ES-I3 (cell line): ENCODE measurements around the gene SLIT1.

ENCODE experiments used
- H3K36me3 ChIP-seq: 2 replicates; pipeline ENCODE4 v1.6.1; 2013; ENCODE audit warnings: mild to moderate bottlenecking, low read length, control low read depth, moderate library complexity; ENCODE audit not compliant: insufficient read depth
- H3K4me1 ChIP-seq: 2 replicates; pipeline ENCODE4 v1.6.1; 2013; ENCODE audit warnings: mild to moderate bottlenecking, control low read depth, low read length; ENCODE audit not compliant: insufficient read depth
- H3K9ac ChIP-seq: 2 replicates; pipeline ENCODE4 v1.6.1; 2013; ENCODE audit warnings: low read depth, mild to moderate bottlenecking, low read length, moderate library complexity
- H3K9me3 ChIP-seq: 2 replicates; pipeline ENCODE4 v1.6.1; 2013; ENCODE audit warnings: mild to moderate bottlenecking, low read length, moderate library complexity; ENCODE audit not compliant: control insufficient read depth, insufficient read depth

The SLIT1 gene

DNA sequence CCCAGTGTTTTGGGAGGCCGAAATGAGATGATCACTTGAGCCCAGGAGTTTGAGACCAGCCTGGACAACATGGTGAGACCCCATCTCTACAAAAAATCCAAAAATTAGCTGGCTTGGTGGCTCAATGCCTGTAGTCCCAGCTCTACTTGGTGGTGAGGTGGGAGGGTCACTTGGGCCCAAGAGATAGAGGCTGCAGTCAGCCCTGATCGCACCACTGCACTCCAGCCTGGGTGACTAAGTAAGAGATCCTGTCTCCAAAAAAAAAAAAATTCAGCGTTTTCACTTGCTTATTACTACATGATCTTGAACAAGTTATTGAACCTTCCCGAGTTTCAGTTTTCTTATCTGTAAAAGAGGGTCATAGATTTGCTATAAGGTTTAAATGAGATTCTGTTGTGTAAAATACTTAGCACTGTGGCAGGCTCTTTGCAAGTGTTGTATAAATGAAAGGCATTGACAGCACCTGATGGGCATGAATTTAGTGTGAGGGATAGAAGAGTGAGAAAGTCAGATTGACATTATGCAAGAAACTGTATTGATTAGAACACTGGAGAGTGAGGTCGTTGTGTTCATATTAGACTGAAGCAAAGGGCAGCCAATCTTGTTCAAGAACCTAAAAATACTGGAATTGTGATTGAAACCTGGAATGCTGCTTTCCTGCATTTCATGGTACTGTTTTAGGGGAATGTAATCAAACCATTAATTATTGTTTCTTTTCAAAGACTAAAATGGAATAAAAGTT is 216.9 kb downstream of the SLIT1 start:
- no peaks in the 10 kb centered on the region for H3K9me3 ChIP-seq
- H3K36me3 ChIP-seq = no peaks in the 10 kb centered on the region
- H3K4me1 ChIP-seq = no peaks in the 10 kb centered on the region
- no peak overlapping the region for H3K9ac ChIP-seq

DNA sequence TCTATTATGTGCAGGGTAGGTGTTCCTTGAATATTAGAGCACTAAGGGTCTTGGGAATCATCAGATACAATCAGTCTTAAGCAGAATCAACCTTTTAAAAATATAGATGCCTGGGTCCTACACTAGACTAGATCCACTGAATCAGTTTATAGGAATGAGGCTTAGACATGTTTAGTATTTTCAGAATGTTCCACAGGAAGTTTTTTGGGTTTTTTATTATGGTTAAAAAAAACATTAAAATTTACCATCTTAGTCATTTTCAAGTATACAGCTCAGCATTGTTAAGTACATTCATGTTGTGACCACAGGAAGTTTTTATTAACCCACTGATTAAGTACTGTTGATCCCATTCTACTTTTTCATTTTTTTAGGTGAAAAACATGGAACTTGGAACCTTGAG is 217.9 kb downstream of the SLIT1 start:
- Histone ChIP-seq H3K4me1 (no peaks in the 10 kb centered on the region), H3K9me3 (no peaks in the 10 kb centered on the region)

DNA sequence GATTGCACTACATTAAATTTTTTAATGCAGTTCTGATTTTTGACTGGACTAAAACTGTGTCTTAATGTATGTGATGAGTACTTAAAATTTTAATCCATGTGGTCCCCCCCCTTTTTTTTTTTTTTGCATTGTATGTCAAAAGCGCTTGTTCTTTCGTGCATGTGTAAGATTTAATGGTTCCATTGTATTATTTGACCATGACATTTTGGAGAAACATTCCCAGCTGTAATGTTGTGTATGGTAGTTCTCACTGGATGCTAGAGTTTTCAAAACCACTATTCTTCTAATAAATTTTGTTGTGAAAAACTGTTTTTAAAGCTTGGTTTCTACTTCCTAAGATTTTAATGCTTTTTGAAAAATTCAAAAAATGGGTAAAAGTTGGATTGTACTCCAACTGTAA is 221.6 kb downstream of the SLIT1 start:
- H3K36me3 ChIP-seq = no peaks in the 10 kb centered on the region
- H3K9me3 ChIP-seq = no peaks in the 10 kb centered on the region
- no peak overlapping the region for H3K9ac ChIP-seq

More for the DNA sequence above, 217.9 kb downstream of the SLIT1 start:
- Histone ChIP-seq H3K36me3 (no peaks in the 10 kb centered on the region), H3K9ac (no peak overlapping the region)

DNA sequence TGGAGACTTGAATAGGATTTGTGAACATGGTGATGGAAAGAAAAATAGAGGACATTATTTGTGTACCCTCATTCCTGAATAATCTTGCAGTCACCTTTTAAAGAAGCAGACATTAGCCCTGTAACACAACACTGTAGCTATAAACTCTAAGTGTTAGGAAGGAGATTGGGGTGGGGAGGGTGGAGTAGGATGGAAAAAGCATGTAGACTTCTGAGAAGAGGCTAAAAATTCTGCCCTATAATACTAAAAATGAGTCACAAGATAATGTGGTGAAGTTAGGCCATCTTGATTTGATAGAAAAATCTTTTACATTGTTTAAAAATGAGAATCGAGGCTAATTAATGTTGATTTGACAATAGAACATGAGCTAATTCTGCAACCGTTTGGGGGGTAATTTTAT is 224.9 kb downstream of the SLIT1 start:
- H3K9ac ChIP-seq = no peak overlapping the region

More for the DNA sequence above, 221.6 kb downstream of the SLIT1 start:
- H3K4me1 ChIP-seq = no peaks in the 10 kb centered on the region

DNA sequence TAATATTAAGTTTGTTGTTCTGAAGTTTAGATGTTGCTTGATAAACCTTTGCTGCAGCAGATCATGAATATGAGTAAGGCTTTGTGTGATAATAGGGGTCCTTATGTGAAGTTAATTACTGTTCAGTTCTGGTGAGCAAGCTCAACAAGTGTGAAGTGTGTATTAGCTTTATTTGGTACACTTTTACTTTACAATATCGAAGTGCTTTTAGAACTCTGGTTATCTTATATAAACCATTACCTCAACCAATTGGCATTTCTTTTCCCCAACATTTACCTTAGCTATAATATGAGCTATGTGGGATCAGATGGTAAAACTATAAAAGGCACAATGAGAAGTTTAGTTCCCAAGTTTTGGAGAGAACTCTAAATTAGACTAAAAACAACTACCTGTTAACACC is 226.0 kb downstream of the SLIT1 start:
- Histone ChIP-seq H3K9me3 (no peaks in the 10 kb centered on the region), H3K4me1 (no peaks in the 10 kb centered on the region), H3K9ac (no peak overlapping the region), H3K36me3 (peaks cover 6% of the 10 kb centered on the region; the same call in 1 of the 2 replicates)

More for the DNA sequence above, 224.9 kb downstream of the SLIT1 start:
- Histone ChIP-seq H3K4me1 (no peaks in the 10 kb centered on the region), H3K36me3 (peaks cover 3% of the 10 kb centered on the region; the same call in 1 of the 2 replicates), H3K9me3 (no peaks in the 10 kb centered on the region)

DNA sequence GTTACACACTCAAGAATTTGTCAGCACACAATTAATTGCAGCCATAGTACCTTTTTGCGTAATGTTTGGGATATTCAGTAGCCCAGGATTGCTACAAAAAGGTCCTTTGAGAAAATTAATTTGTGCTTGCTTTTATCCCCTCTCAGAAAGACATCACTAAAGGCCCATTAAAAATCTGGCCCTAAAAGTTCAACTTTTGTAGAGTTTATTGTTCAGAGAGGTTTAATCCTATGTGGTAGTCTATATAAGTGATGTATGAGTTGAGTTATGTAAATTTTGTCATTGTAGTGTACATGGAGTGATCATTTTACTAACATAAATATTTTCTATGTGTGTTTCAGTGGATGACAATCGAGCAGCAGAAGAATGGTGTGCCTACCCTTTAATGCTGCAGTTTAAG is 227.7 kb downstream of the SLIT1 start:
- Histone ChIP-seq H3K9ac (no peak overlapping the region), H3K36me3 (peaks cover 6% of the 10 kb centered on the region; the same call in 1 of the 2 replicates), H3K4me1 (no peaks in the 10 kb centered on the region), H3K9me3 (no peaks in the 10 kb centered on the region)

DNA sequence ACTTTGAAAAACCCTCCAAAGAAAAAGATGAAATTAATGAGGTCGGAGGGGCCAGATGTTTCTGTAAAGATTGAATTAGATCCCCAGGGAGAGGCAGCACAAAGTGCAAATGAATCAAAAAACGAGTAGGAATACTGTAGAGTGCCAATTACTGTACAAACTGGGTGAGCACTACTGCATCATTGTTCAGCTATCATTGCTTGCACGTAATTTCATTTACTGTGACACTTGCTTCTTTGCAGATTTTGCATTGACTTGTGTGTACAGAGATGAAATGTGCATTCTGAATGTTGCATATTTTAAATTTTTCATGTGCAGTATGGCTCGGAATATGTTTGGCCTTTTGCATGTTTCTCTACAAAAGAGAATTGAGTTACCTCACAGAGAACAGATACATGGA is 230.0 kb downstream of the SLIT1 start:
- no peaks in the 10 kb centered on the region for H3K9me3 ChIP-seq
- H3K4me1 ChIP-seq = no peaks in the 10 kb centered on the region
- H3K9ac ChIP-seq = no peak overlapping the region
- peaks cover 6% of the 10 kb centered on the region; the same call in 1 of the 2 replicates for H3K36me3 ChIP-seq

DNA sequence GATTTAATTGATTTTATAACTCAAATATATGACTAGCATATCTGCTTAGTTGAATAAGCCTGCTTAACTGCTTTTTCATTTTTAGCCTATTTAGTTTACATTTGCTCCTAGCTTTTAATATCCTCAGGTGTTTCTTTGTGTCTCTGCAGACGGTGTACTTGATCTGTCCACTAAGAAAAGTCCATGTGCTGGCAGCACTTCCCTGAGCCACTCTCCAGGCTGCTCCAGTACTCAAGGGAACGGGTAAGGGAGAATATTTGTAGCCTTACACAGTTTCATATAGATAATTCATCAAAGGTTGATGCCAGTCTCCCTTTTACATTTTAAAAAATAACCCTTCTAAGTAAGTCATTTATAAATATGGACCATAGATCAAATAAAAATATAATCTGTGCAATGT is 233.8 kb downstream of the SLIT1 start:
- Histone ChIP-seq H3K36me3 (peaks cover 6% of the 10 kb centered on the region; the same call in 1 of the 2 replicates), H3K4me1 (no peaks in the 10 kb centered on the region), H3K9ac (no peak overlapping the region), H3K9me3 (no peaks in the 10 kb centered on the region)

DNA sequence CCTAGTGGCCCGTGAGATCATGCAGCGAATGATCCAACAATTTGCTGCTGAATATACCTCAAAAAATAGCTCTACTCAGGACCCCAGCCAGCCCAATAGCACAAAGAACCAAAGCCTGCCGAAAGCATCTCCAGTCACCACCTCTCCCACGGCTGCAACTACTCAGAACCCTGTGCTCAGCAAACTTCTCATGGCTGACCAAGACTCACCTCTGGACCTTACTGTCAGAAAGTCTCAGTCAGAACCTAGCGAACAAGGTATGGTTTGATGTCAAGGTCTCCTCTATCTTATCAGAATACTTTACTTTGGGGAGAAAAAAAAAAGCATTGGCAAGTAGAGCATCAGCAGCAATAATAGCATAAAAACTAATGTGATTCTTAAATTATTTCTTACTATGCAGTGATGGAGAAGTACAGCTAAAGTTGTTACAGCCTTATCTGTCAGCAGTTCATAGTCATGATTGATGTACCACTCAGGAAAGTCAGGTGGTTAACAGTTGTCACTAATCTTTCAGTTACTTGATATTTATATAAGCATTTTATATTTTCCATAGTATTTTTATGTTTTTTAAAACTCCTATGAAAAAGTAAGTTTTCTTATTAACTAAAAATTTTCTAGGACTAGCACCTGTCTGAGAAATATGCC is 236.6 kb downstream of the SLIT1 start:
- no peaks in the 10 kb centered on the region for H3K9me3 ChIP-seq
- no peak overlapping the region for H3K9ac ChIP-seq
- H3K4me1 ChIP-seq = no peaks in the 10 kb centered on the region
- H3K36me3 ChIP-seq = no peaks in the 10 kb centered on the region
